Tibial artery (tissue), 4 donors: ENCODE data around the gene MPHOSPH10.
A peak's percentile ranks its signal among the peaks of the same experiment; 100 is the strongest.
"Not testable (repeated sequence)": the region's sequence is repeated elsewhere in the genome, so short reads cannot be mapped to it uniquely, and the experiment has no call there.

Experiments
- DNase-seq, 2 donors: peaks; one replicate each; pipeline ENCODE4 v3.0.0-alpha.2; 2019
- H3K27ac ChIP-seq, 2 donors: fragments of 200-600 bp; sonication (generic) in 1 of 2; 1 replicate in 1 of 2; 2 replicates in 1 of 2; pipeline ENCODE4 v1.5.1; 2018 to 2019; ENCODE audit warnings: mild to moderate bottlenecking in 1 of 2
- H3K27me3 ChIP-seq, 2 donors: fragments of 200-600 bp; sonication (generic) in 1 of 2; one replicate each; pipeline versions ENCODE4 v1.5.1 to v1.6.0; 2016 to 2019
- H3K36me3 ChIP-seq, 3 donors: fragments of 200-600 bp; sonication (generic) in 2 of 3; one replicate each; pipeline ENCODE4 v1.5.1; 2016 to 2019; ENCODE audit warnings: mild to moderate bottlenecking in 2 of 3
- H3K4me1 ChIP-seq, 4 donors: fragments of 200-600 bp; sonication (generic) in 2 of 4; 1 replicate in 3 of 4; 2 replicates in 1 of 4; pipeline ENCODE4 v1.5.1; 2016 to 2019
- H3K4me3 ChIP-seq, 2 donors: fragments of 200-600 bp; sonication (generic) in 1 of 2; 1 replicate in 1 of 2; 2 replicates in 1 of 2; pipeline ENCODE4 v1.5.1; 2018 to 2019; ENCODE audit warnings: mild to moderate bottlenecking in 2 of 2
- H3K9me3 ChIP-seq, 3 donors: fragments of 200-600 bp; sonication (generic) in 1 of 3; one replicate each; pipeline ENCODE4 v1.5.1; 2016 to 2019
- intact Hi-C: fragments of 100-400 bp; cut with DNase I; formaldehyde crosslinking; loops from one replicate; pipeline ENCODE4 v1.15.0; 2023; ENCODE audit warnings: low total_unique reads
- TF ChIP-seq, protein P1 (sequence below), 2 experiments: fragments of 200-600 bp in 1 of 2; fragments of 450-650 bp in 1 of 2; IDR thresholded peaks; one replicate each; pipeline ENCODE4 v1.5.1; 2017 to 2019; ENCODE audit warnings: antibody characterized with exemption in 2 of 2, mild to moderate bottlenecking in 1 of 2, moderate library complexity in 1 of 2

The MPHOSPH10 gene

DNA sequence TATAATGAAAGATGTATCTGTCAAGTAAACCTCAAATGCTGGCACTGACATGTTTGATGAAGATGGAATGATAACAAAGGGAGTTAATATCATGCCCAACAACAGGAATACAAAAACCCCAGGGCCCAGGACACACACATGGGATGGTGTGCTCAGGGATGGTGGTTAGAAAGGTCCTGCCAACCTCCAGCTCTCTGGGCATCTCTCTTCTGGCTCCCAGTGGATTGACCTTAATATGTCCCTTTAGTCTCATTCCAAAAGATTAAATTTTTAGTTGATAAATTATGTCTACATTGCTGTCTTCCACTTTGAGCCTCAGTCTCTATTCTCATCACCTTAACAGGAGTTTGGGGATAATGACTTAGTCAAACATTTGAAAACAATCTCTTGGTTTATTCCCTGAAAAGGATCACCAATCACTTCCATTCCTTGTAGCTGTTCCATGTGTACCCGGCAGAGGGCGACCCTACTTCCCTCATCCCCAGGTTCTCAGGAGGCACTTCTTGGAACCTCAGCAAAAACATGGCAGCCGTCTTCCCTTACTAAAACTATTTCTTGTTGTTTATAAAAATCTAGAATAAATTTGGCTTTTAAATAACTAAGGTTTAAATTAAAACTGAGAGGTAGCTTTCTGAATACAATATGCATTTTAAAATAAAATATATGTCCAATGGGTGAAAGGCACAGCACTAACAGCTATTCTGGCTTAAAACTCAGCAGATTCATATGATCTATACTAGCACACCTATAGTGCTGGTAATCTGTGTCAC, 30.1 kb upstream of the MPHOSPH10 start:
- H3K9me3 ChIP-seq = no peaks in the 10 kb centered on the region
- H3K27ac ChIP-seq = no peak overlapping the region
- no peak overlapping the region for H3K4me3 ChIP-seq
- no peaks in the 10 kb centered on the region for H3K4me1 ChIP-seq
- no peaks in the 10 kb centered on the region for H3K36me3 ChIP-seq
- intact Hi-C loops = no loop called here
- DNase-seq = peak in 1 of 2 donors; percentile 45
- H3K27me3 ChIP-seq = no peaks in the 10 kb centered on the region
- TF ChIP-seq, protein P1, sequence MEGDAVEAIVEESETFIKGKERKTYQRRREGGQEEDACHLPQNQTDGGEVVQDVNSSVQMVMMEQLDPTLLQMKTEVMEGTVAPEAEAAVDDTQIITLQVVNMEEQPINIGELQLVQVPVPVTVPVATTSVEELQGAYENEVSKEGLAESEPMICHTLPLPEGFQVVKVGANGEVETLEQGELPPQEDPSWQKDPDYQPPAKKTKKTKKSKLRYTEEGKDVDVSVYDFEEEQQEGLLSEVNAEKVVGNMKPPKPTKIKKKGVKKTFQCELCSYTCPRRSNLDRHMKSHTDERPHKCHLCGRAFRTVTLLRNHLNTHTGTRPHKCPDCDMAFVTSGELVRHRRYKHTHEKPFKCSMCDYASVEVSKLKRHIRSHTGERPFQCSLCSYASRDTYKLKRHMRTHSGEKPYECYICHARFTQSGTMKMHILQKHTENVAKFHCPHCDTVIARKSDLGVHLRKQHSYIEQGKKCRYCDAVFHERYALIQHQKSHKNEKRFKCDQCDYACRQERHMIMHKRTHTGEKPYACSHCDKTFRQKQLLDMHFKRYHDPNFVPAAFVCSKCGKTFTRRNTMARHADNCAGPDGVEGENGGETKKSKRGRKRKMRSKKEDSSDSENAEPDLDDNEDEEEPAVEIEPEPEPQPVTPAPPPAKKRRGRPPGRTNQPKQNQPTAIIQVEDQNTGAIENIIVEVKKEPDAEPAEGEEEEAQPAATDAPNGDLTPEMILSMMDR (IDR thresholded peaks at IDR 0.05) = peak; percentile 38 to 56

- H3K4me1 ChIP-seq = no peaks in the 10 kb centered on the region
- H3K36me3 ChIP-seq = no peaks in the 10 kb centered on the region
- no peak for DNase-seq
- TF ChIP-seq, protein P1 (IDR thresholded peaks at IDR 0.05) = no peak
- no peak overlapping the region for H3K27ac ChIP-seq
- H3K27me3 ChIP-seq = no peaks in the 10 kb centered on the region
- H3K4me3 ChIP-seq = no peak overlapping the region
- H3K9me3 ChIP-seq = no peaks in the 10 kb centered on the region
- intact Hi-C loops = no loop called here
Observed at GRCh38 chr2:71101656-71102055, 28.8 kb upstream of the MPHOSPH10 start.

DNA sequence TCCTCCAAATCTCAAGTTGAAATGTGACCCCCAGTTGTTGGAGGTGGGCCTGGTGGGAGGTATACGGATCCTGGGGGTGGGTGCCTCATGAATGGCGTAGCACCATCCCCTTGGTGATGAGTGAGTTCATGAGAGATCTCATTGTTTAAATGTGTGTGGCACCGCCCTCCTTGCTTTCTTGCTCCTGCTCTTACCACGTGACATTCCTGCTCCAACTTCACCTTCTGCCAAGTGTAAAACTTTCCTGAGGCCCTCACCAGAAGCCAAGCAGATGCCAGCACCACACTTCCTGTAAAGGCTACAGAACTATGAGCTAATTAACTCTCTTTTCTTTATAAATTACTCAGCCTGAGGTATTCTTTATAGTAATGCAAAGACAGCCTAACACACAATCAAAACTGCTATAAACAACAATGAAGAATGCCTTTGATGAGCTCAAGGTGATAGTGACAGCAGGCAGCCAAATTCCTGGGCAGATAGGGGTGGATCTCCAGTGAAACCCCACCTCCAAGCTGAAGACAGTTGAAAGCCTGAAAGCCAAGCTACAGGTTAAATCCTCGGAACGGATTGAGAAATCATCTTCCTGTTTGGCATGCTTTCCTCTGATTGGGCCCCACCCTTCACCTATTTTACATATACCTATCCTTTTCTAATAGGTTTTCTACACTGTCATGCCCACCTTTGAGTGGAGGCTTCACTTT, 27.3 kb upstream of the MPHOSPH10 start:
- DNase-seq = no peak
- Histone ChIP-seq H3K9me3 (no peaks in the 10 kb centered on the region), H3K36me3 (no peaks in the 10 kb centered on the region), H3K27ac (no peak overlapping the region), H3K27me3 (no peaks in the 10 kb centered on the region), H3K4me1 (no peaks in the 10 kb centered on the region), H3K4me3 (no peak overlapping the region)
- TF ChIP-seq, protein P1 (IDR thresholded peaks at IDR 0.05) = no peak
- intact Hi-C loops = no loop called here

DNA sequence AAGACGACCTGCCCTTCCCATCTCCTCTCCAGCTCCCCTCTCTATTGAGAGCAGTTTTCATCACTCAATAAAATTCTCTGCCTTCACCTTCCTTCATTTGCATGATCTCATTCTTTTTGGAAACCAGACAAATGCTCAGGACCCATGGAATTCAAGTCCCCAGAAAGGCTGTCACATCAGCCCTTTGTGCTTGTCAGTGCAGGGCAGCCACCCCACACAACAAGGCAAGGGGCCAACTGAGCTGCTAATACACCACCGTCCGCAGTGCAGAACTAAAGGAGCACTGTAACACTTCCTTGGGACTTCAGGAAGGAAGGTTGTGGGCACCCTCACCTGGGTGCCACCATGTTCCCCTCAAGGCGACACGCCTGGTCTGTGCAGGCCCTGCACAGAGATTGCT, 26.6 kb upstream of the MPHOSPH10 start:
- Histone ChIP-seq H3K4me3 (no peak overlapping the region), H3K9me3 (no peaks in the 10 kb centered on the region), H3K27ac (no peak overlapping the region), H3K4me1 (no peaks in the 10 kb centered on the region), H3K36me3 (peaks cover 0 to 5% (median 0%) of the 10 kb centered on the region in 3 donors), H3K27me3 (no peaks in the 10 kb centered on the region)
- no peak for DNase-seq
- intact Hi-C loops = no loop called here
- TF ChIP-seq, protein P1 (IDR thresholded peaks at IDR 0.05) = no peak

- H3K36me3 ChIP-seq = peaks cover 7 to 19% (median 8%) of the 10 kb centered on the region in 3 donors
- H3K27ac ChIP-seq, DNase-seq, H3K4me3 ChIP-seq, H3K27me3 ChIP-seq, H3K9me3 ChIP-seq, H3K4me1 ChIP-seq, intact Hi-C loops: not testable (repeated sequence)
Observed at GRCh38 chr2:71106463-71106862, 24.0 kb upstream of the MPHOSPH10 start.

DNA sequence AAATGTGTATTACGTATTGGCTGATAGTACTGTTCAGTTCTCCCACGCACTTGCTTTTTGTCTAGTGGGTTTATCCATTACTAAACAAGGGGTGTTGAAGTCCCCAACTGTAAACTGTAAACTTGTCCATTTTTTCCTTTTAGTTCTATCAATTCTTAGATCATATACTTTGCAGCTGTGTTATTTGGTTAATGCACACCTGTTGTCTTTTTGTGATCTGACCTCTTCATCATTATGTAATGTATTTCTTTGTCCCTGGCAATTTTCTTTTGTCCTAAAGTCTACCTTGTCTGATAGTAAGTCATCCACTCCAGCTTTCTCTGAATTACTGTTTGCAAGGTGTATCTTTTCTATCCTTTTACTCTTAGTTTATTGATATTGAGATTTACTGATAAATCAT, 22.3 kb upstream of the MPHOSPH10 start:
- Histone ChIP-seq H3K4me3 (no peak overlapping the region), H3K4me1 (no peaks in the 10 kb centered on the region), H3K9me3 (no peaks in the 10 kb centered on the region), H3K27ac (no peak overlapping the region), H3K36me3 (peaks cover 7 to 28% (median 8%) of the 10 kb centered on the region in 3 donors), H3K27me3 (no peaks in the 10 kb centered on the region)
- intact Hi-C loops = no loop called here
- no peak for DNase-seq
- TF ChIP-seq, protein P1 (IDR thresholded peaks at IDR 0.05) = no peak
